Adrenal gland (tissue), 5 donors: ENCODE measurements around the gene CIBAR2.

Source experiments
- CTCF ChIP-seq, 6 experiments: fragments of 450-650 bp in 4 of 6; fragments of 200-600 bp in 2 of 6; sonication (generic) in 1 of 6; IDR thresholded peaks; 1 replicate in 5 of 6; 2 replicates in 1 of 6; pipeline versions ENCODE4 v1.5.1 to v1.8.0; 2016 to 2021; ENCODE audit warnings: antibody characterized with exemption in 6 of 6, mild to moderate bottlenecking in 2 of 6, moderate library complexity in 1 of 6
- POLR2A ChIP-seq, 2 donors: fragments of 450-650 bp; IDR thresholded peaks; one replicate each; pipeline ENCODE4 v1.6.1; 2017; ENCODE audit warnings: antibody characterized with exemption in 2 of 2, mild to moderate bottlenecking in 2 of 2, moderate library complexity in 1 of 2
- donor health status: DM: no; HTN: no; CAD: no.

DNA sequence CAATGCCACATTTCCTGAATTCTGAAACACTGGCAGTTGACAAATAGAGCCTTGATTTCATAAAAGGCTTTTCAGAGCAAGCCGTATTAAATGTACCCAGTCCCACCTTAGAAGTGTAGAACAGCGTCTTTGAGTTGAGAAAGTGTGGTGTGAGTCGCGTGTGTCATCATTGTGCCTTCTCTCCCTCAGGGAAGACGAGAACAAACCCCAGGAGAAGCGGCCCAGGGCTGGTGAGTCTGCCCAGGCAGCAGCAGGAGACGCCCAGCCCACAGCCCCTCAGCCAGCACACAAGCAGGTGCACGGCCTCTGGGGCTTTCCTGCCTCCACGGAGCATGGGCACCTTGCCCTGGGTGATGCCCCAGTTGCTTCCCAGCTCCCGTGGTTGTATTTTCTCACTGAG is 34.0 kb downstream of the CIBAR2 start:
- no peak for TF ChIP-seq CTCF (IDR thresholded peaks at IDR 0.05)
- TF ChIP-seq POLR2A (IDR thresholded peaks at IDR 0.05), result no peak
